C4-2B (cell line): ENCODE data around the gene DDAH2.

Experiments used
- H3K27ac ChIP-seq: fragments of 450-650 bp; 2 replicates; pipeline ENCODE4 v1.5.1; 2017
- CTCF ChIP-seq: fragments of 450-650 bp; conservative IDR thresholded peaks from 2 replicates; pipeline ENCODE4 v1.5.1; 2017; ENCODE audit warnings: mild to moderate bottlenecking
- ZFX ChIP-seq: fragments of 450-650 bp; IDR thresholded peaks from 2 replicates; pipeline ENCODE4 v1.6.1; 2017

The DDAH2 gene

GRCh38 chr6:31736021-31736767 lies 7.1 kb upstream of the DDAH2 start, which contains the start of gene CLIC1:
TSS of gene CLIC1 (minus strand) at chr6:31736530. CDS start at chr6:31736300, 230 bp downstream.
- peak within 1 kb of the TSS; percentile 95 for H3K27ac ChIP-seq
- TF ChIP-seq CTCF (no peak), ZFX (no peak)

- TF ChIP-seq ZFX (no peak), CTCF (no peak)
- H3K27ac ChIP-seq: peak overlapping the region; percentile 95
These were observed 5.8 kb upstream of the DDAH2 start for GRCh38 chr6:31734821-31735406.

- peak overlapping the region; percentile 95 for H3K27ac ChIP-seq
- no peak for TF ChIP-seq CTCF
- TF ChIP-seq ZFX: no peak
These were observed 5.2 kb upstream of the DDAH2 start for GRCh38 chr6:31734247-31734820.

- TF ChIP-seq ZFX: no peak
- TF ChIP-seq CTCF: no peak
- H3K27ac ChIP-seq: peak overlapping the region; percentile 95
These were observed 4.6 kb upstream of the DDAH2 start for GRCh38 chr6:31733734-31734133.

GRCh38 chr6:31732029-31732428 lies 2.9 kb upstream of the DDAH2 start:
- no peak for TF ChIP-seq CTCF
- no peak for TF ChIP-seq ZFX
- H3K27ac ChIP-seq: no peak overlapping the region

- TF ChIP-seq CTCF: no peak
- no peak for TF ChIP-seq ZFX
- H3K27ac ChIP-seq: no peak overlapping the region
These were observed 1.6 kb upstream of the DDAH2 start for GRCh38 chr6:31730631-31731086.

- H3K27ac ChIP-seq: peak overlapping the region; percentile 68
- no peak for TF ChIP-seq CTCF
- TF ChIP-seq ZFX: no peak
These were observed 1.0 kb upstream of the DDAH2 start for GRCh38 chr6:31729979-31730630.
